HG02678 (cell line): Measurements from ENCODE around the gene OTOF.

Source experiments
- ATAC-seq: cut with Tn5 transposase; IDR thresholded peaks from one replicate; pipeline ENCODE4 v1.9.1; 2021; ENCODE audit warnings: mild to moderate bottlenecking, moderate library complexity; ENCODE audit not compliant: unreplicated experiment

OTOF gene

GRCh38 chr2:26454561-26455001 lies 23.3 kb downstream of the OTOF start:
- no peak for ATAC-seq

- no peak for ATAC-seq
Measured at GRCh38 chr2:26453421-26454329, 24.2 kb downstream of the OTOF start.

GRCh38 chr2:26451700-26452099 lies 26.2 kb downstream of the OTOF start:
- ATAC-seq: no peak

- ATAC-seq: no peak
Measured at GRCh38 chr2:26450031-26450635, 27.8 kb downstream of the OTOF start.

- ATAC-seq: no peak
Measured at GRCh38 chr2:26449278-26450030, 28.5 kb downstream of the OTOF start.

- no peak for ATAC-seq
Measured at GRCh38 chr2:26448651-26449050, 29.3 kb downstream of the OTOF start.

GRCh38 chr2:26444236-26444635 lies 33.7 kb downstream of the OTOF start:
- no peak for ATAC-seq

- no peak for ATAC-seq
Measured at GRCh38 chr2:26442707-26443106, 35.2 kb downstream of the OTOF start.

GRCh38 chr2:26442301-26442700 lies 35.6 kb downstream of the OTOF start:
- ATAC-seq: no peak

- no peak for ATAC-seq
Measured at GRCh38 chr2:26438926-26439325, 39.0 kb downstream of the OTOF start.

GRCh38 chr2:26438526-26438925 lies 39.4 kb downstream of the OTOF start:
- ATAC-seq: no peak

GRCh38 chr2:26435106-26435505 lies 42.8 kb downstream of the OTOF start:
- ATAC-seq: no peak

GRCh38 chr2:26432859-26433258 lies 45.1 kb downstream of the OTOF start:
- ATAC-seq: no peak

GRCh38 chr2:26432363-26432762 lies 45.6 kb downstream of the OTOF start:
- ATAC-seq: no peak

- ATAC-seq: no peak
Measured at GRCh38 chr2:26430826-26431225, 47.1 kb downstream of the OTOF start.

- no peak for ATAC-seq
Measured at GRCh38 chr2:26429779-26430578, 47.9 kb downstream of the OTOF start.

GRCh38 chr2:26428846-26429245 lies 49.1 kb downstream of the OTOF start:
- no peak for ATAC-seq

GRCh38 chr2:26424221-26424620 lies 53.7 kb downstream of the OTOF start:
- ATAC-seq: no peak

GRCh38 chr2:26423750-26424149 lies 54.2 kb downstream of the OTOF start:
- no peak for ATAC-seq

- ATAC-seq: no peak
Measured at GRCh38 chr2:26422947-26423629, 54.8 kb downstream of the OTOF start.
